DND-41 (cell line): Measurements from ENCODE around the gene TBX2.
"Not testable (repeated sequence)": the region's sequence is repeated elsewhere in the genome, so short reads cannot be mapped to it uniquely, and the experiment has no call there.

Experiments
- ATAC-seq: fragments of 200-7000 bp; cut with Tn5 transposase; 3 replicates; pipeline ENCODE4 v1.9.1; 2021; ENCODE audit warnings: low read depth; ENCODE audit not compliant: insufficient read depth
- DNase-seq: peaks from one replicate; pipeline ENCODE4 v3.0.0-alpha.2; 2020
- H2AFZ ChIP-seq: 2 replicates; pipeline ENCODE4 v1.6.0; 2012; ENCODE audit warnings: low read depth, low read length
- H3K27ac ChIP-seq: 2 replicates; pipeline ENCODE4 v1.5.1; 2012; ENCODE audit warnings: low read length, inconsistent platforms
- H3K27me3 ChIP-seq: fragments of 200-600 bp; sonication (generic); 2 replicates; pipeline ENCODE4 v1.6.0; 2012; ENCODE audit warnings: low read length, mild to moderate bottlenecking, inconsistent platforms; ENCODE audit not compliant: insufficient read depth, poor library complexity
- H3K36me3 ChIP-seq: 2 replicates; pipeline ENCODE4 v1.5.1; 2012; ENCODE audit warnings: low read length, inconsistent platforms; ENCODE audit not compliant: insufficient read depth
- H3K4me1 ChIP-seq: 2 replicates; pipeline ENCODE4 v1.5.1; 2012; ENCODE audit warnings: mild to moderate bottlenecking, low read length; ENCODE audit not compliant: insufficient read depth
- H3K4me2 ChIP-seq: 2 replicates; pipeline ENCODE4 v1.6.0; 2012; ENCODE audit warnings: mild to moderate bottlenecking, moderate library complexity, low read length, inconsistent platforms; ENCODE audit not compliant: insufficient read depth
- H3K4me3 ChIP-seq, 2 experiments: fragments of 200-600 bp in 1 of 2; shearing (Covaris generic) in 1 of 2; 2 replicates each; pipeline ENCODE4 v1.5.1; 2012 to 2016; ENCODE audit warnings: inconsistent platforms in 2 of 2, low read length in 2 of 2, mild to moderate bottlenecking in 2 of 2, low read depth in 1 of 2, moderate library complexity in 1 of 2
- H3K79me2 ChIP-seq: 2 replicates; pipeline ENCODE4 v1.6.0; 2012; ENCODE audit warnings: low read length, inconsistent platforms; ENCODE audit not compliant: insufficient read depth
- H3K9ac ChIP-seq: 2 replicates; pipeline ENCODE4 v1.6.0; 2012; ENCODE audit warnings: low read depth, mild to moderate bottlenecking, inconsistent platforms, low read length, moderate library complexity
- H3K9me3 ChIP-seq: 2 replicates; pipeline ENCODE4 v1.5.1; 2012; ENCODE audit warnings: low read length, moderate library complexity, mild to moderate bottlenecking, inconsistent platforms; ENCODE audit not compliant: insufficient read depth, severe bottlenecking
- H4K20me1 ChIP-seq: 2 replicates; pipeline ENCODE4 v1.6.0; 2012; ENCODE audit warnings: low read length; ENCODE audit not compliant: insufficient read depth
- CTCF ChIP-seq: IDR thresholded peaks from 2 replicates; pipeline ENCODE4 v1.5.1; 2012; ENCODE audit warnings: borderline replicate concordance, low read length, moderate library complexity, mild to moderate bottlenecking; ENCODE audit not compliant: poor library complexity, severe bottlenecking; ENCODE audit errors: extremely low read depth
- EZH2 ChIP-seq: IDR thresholded peaks from 3 replicates; pipeline ENCODE4 v1.6.1; 2012; ENCODE audit warnings: borderline replicate concordance, low read depth, mild to moderate bottlenecking, moderate library complexity, low read length, inconsistent platforms; ENCODE audit not compliant: severe bottlenecking

TBX2 gene

GRCh38 chr17:61444075-61444474, 44.4 kb downstream of the TBX2 start:
- Histone ChIP-seq H3K79me2 (no peaks in the 10 kb centered on the region), H3K4me3 (no peak overlapping the region), H3K4me2 (no peak overlapping the region), H2AFZ (no peak overlapping the region), H3K9me3 (no peaks in the 10 kb centered on the region), H4K20me1 (no peaks in the 10 kb centered on the region; the same call in 1 of the 2 replicates), H3K4me1 (no peaks in the 10 kb centered on the region), H3K9ac (no peak overlapping the region), H3K36me3 (no peaks in the 10 kb centered on the region), H3K27ac (no peak overlapping the region), H3K27me3 (peaks cover 9% of the 10 kb centered on the region)
- DNase-seq (no peak), ATAC-seq (no peak)
- no peak for TF ChIP-seq CTCF
- no peak for TF ChIP-seq EZH2

GRCh38 chr17:61444831-61445230, 45.2 kb downstream of the TBX2 start:
- ATAC-seq (no peak), DNase-seq (no peak)
- H3K4me1 ChIP-seq, result no peaks in the 10 kb centered on the region
- H3K27me3 ChIP-seq, result peaks cover 9% of the 10 kb centered on the region
- H3K4me2 ChIP-seq, result no peak overlapping the region
- TF ChIP-seq CTCF (no peak), EZH2 (no peak)
- no peaks in the 10 kb centered on the region; the same call in 1 of the 2 replicates for H4K20me1 ChIP-seq
- no peak overlapping the region for H2AFZ ChIP-seq
- H3K9ac ChIP-seq, result no peak overlapping the region
- no peaks in the 10 kb centered on the region for H3K36me3 ChIP-seq
- no peak overlapping the region for H3K4me3 ChIP-seq
- no peaks in the 10 kb centered on the region for H3K9me3 ChIP-seq
- no peak overlapping the region for H3K27ac ChIP-seq
- no peaks in the 10 kb centered on the region for H3K79me2 ChIP-seq

GRCh38 chr17:61447358-61447757, 47.7 kb downstream of the TBX2 start:
- Histone ChIP-seq H3K27me3 (peaks cover 7% of the 10 kb centered on the region), H3K27ac (no peak overlapping the region), H4K20me1 (no peaks in the 10 kb centered on the region; the same call in 1 of the 2 replicates), H3K4me1 (no peaks in the 10 kb centered on the region), H2AFZ (no peak overlapping the region), H3K9ac (no peak overlapping the region), H3K36me3 (no peaks in the 10 kb centered on the region), H3K9me3 (no peaks in the 10 kb centered on the region), H3K4me3 (no peak overlapping the region), H3K4me2 (no peak overlapping the region), H3K79me2 (no peaks in the 10 kb centered on the region)
- no peak for DNase-seq
- no peak for TF ChIP-seq EZH2
- TF ChIP-seq CTCF, result no peak
- ATAC-seq, result no peak

GRCh38 chr17:61448042-61448441, 48.4 kb downstream of the TBX2 start:
- no peaks in the 10 kb centered on the region for H3K36me3 ChIP-seq
- H4K20me1 ChIP-seq, result no peaks in the 10 kb centered on the region; the same call in 1 of the 2 replicates
- H3K79me2 ChIP-seq, result no peaks in the 10 kb centered on the region
- DNase-seq, result no peak
- no peaks in the 10 kb centered on the region for H3K9me3 ChIP-seq
- no peak overlapping the region for H3K4me2 ChIP-seq
- no peak overlapping the region for H3K4me3 ChIP-seq
- no peak for ATAC-seq
- H3K27ac ChIP-seq, result no peak overlapping the region
- H3K9ac ChIP-seq, result no peak overlapping the region
- TF ChIP-seq EZH2, result no peak
- no peak for TF ChIP-seq CTCF
- no peaks in the 10 kb centered on the region for H3K4me1 ChIP-seq
- H3K27me3 ChIP-seq, result peaks cover 7% of the 10 kb centered on the region
- no peak overlapping the region for H2AFZ ChIP-seq

GRCh38 chr17:61449140-61449539, 49.5 kb downstream of the TBX2 start:
- H3K27me3 ChIP-seq, H3K36me3 ChIP-seq, H2AFZ ChIP-seq, H3K9me3 ChIP-seq, H3K4me3 ChIP-seq, H3K4me2 ChIP-seq, H3K9ac ChIP-seq, H3K79me2 ChIP-seq, ATAC-seq, H4K20me1 ChIP-seq, DNase-seq, H3K4me1 ChIP-seq, H3K27ac ChIP-seq: not testable (repeated sequence)
